DND-41 (cell line): ENCODE data around the gene BNC2.

Experiments used
- ATAC-seq: fragments of 200-7000 bp; cut with Tn5 transposase; 3 replicates; pipeline ENCODE4 v1.9.1; 2021; ENCODE audit warnings: low read depth; ENCODE audit not compliant: insufficient read depth
- DNase-seq: peaks from one replicate; pipeline ENCODE4 v3.0.0-alpha.2; 2020
- H2AFZ ChIP-seq: 2 replicates; pipeline ENCODE4 v1.6.0; 2012; ENCODE audit warnings: low read depth, low read length
- H3K27ac ChIP-seq: 2 replicates; pipeline ENCODE4 v1.5.1; 2012; ENCODE audit warnings: low read length, inconsistent platforms
- H3K27me3 ChIP-seq: fragments of 200-600 bp; sonication (generic); 2 replicates; pipeline ENCODE4 v1.6.0; 2012; ENCODE audit warnings: low read length, mild to moderate bottlenecking, inconsistent platforms; ENCODE audit not compliant: insufficient read depth, poor library complexity
- H3K36me3 ChIP-seq: 2 replicates; pipeline ENCODE4 v1.5.1; 2012; ENCODE audit warnings: low read length, inconsistent platforms; ENCODE audit not compliant: insufficient read depth
- H3K4me1 ChIP-seq: 2 replicates; pipeline ENCODE4 v1.5.1; 2012; ENCODE audit warnings: mild to moderate bottlenecking, low read length; ENCODE audit not compliant: insufficient read depth
- H3K4me2 ChIP-seq: 2 replicates; pipeline ENCODE4 v1.6.0; 2012; ENCODE audit warnings: mild to moderate bottlenecking, moderate library complexity, low read length, inconsistent platforms; ENCODE audit not compliant: insufficient read depth
- H3K4me3 ChIP-seq, 2 experiments: fragments of 200-600 bp in 1 of 2; shearing (Covaris generic) in 1 of 2; 2 replicates each; pipeline ENCODE4 v1.5.1; 2012 to 2016; ENCODE audit warnings: inconsistent platforms in 2 of 2, low read length in 2 of 2, mild to moderate bottlenecking in 2 of 2, low read depth in 1 of 2, moderate library complexity in 1 of 2
- H3K79me2 ChIP-seq: 2 replicates; pipeline ENCODE4 v1.6.0; 2012; ENCODE audit warnings: low read length, inconsistent platforms; ENCODE audit not compliant: insufficient read depth
- H3K9ac ChIP-seq: 2 replicates; pipeline ENCODE4 v1.6.0; 2012; ENCODE audit warnings: low read depth, mild to moderate bottlenecking, inconsistent platforms, low read length, moderate library complexity
- H3K9me3 ChIP-seq: 2 replicates; pipeline ENCODE4 v1.5.1; 2012; ENCODE audit warnings: low read length, moderate library complexity, mild to moderate bottlenecking, inconsistent platforms; ENCODE audit not compliant: insufficient read depth, severe bottlenecking
- H4K20me1 ChIP-seq: 2 replicates; pipeline ENCODE4 v1.6.0; 2012; ENCODE audit warnings: low read length; ENCODE audit not compliant: insufficient read depth
- EZH2 ChIP-seq: IDR thresholded peaks from 3 replicates; pipeline ENCODE4 v1.6.1; 2012; ENCODE audit warnings: borderline replicate concordance, low read depth, mild to moderate bottlenecking, moderate library complexity, low read length, inconsistent platforms; ENCODE audit not compliant: severe bottlenecking
- TF ChIP-seq, protein P1 (sequence below): IDR thresholded peaks from 2 replicates; pipeline ENCODE4 v1.5.1; 2012; ENCODE audit warnings: borderline replicate concordance, low read length, moderate library complexity, mild to moderate bottlenecking; ENCODE audit not compliant: poor library complexity, severe bottlenecking; ENCODE audit errors: extremely low read depth

Gene BNC2

DNA sequence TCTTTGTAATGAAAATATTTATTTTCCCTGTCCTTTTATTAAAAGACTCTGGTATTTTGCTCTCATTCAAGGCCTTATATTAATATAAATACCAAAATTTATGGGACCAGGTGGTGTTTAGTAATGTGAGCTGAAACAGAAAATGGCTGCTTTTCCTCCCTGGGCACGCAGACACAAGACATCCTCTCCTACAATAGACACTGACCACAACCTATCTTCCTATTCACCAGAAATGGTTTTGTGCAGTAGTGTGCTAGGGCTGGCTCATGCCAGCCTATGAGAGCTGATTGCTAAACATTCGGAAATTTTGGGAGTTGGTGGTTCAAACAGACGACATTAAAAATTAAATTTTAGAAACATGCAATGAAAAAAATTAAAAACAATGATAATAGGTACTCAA, 338.2 kb downstream of the BNC2 start:
- H4K20me1 ChIP-seq, result no peaks in the 10 kb centered on the region
- ATAC-seq, result no peak
- no peak overlapping the region for H3K27ac ChIP-seq
- H2AFZ ChIP-seq, result no peak overlapping the region
- H3K9me3 ChIP-seq, result no peaks in the 10 kb centered on the region
- no peaks in the 10 kb centered on the region for H3K4me1 ChIP-seq
- no peak overlapping the region for H3K4me3 ChIP-seq
- TF ChIP-seq, protein P1, sequence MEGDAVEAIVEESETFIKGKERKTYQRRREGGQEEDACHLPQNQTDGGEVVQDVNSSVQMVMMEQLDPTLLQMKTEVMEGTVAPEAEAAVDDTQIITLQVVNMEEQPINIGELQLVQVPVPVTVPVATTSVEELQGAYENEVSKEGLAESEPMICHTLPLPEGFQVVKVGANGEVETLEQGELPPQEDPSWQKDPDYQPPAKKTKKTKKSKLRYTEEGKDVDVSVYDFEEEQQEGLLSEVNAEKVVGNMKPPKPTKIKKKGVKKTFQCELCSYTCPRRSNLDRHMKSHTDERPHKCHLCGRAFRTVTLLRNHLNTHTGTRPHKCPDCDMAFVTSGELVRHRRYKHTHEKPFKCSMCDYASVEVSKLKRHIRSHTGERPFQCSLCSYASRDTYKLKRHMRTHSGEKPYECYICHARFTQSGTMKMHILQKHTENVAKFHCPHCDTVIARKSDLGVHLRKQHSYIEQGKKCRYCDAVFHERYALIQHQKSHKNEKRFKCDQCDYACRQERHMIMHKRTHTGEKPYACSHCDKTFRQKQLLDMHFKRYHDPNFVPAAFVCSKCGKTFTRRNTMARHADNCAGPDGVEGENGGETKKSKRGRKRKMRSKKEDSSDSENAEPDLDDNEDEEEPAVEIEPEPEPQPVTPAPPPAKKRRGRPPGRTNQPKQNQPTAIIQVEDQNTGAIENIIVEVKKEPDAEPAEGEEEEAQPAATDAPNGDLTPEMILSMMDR, result no peak
- no peak for TF ChIP-seq EZH2
- H3K27me3 ChIP-seq, result no peaks in the 10 kb centered on the region
- no peak overlapping the region for H3K9ac ChIP-seq
- DNase-seq, result no peak
- no peaks in the 10 kb centered on the region for H3K79me2 ChIP-seq
- no peak overlapping the region for H3K4me2 ChIP-seq
- H3K36me3 ChIP-seq, result no peaks in the 10 kb centered on the region

DNA sequence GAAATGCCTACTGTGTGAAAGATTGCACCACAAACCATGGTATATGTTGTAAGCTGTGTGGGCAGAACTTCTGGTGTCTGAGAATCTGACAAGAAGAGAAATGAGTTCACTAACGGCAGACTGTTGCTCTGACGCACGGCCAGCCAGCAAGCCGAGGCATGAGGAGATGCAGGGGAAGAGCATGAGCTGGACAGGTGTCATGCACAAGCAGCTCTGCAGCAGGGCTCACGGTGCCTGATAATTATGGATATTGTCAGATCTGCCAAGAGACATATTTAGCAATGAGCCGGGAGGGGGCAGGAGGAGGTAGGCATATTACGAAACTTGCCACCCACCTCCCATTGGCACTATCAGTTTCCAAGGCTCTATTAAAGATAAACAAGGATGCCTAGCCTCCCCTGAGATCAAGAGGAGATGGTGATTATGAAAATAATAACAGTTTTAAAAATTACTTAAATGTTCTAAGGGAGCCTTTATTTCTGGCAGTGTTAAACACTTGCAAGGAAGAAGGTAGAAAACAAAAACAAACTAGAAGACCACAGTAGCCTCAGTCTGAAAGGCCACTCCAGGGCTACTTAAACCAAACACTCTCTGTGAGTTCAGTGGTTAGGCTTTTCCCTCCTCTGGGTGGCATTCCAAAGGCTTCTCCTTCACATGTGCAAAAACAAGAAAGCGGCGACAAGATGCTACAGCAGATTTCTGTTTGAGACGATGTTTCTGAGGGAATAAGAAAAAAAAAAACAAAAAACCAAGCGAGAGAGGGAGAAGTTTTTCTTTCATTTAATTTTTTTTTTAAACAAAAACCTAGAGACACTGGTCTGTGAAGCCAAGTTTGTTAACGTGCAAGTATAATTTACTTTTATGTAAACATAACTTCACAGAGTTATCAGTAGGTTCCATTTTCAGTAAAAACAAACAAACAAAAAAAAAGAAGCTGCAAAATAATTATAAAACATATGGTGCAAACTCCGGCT, 339.5 kb downstream of the BNC2 start:
- TF ChIP-seq EZH2, result no peak
- TF ChIP-seq, protein P1, result no peak
- Histone ChIP-seq H4K20me1 (no peaks in the 10 kb centered on the region), H3K27ac (no peak overlapping the region), H3K4me3 (no peak overlapping the region), H3K27me3 (no peaks in the 10 kb centered on the region), H3K4me2 (no peak overlapping the region), H3K9ac (no peak overlapping the region), H3K36me3 (no peaks in the 10 kb centered on the region), H3K79me2 (no peaks in the 10 kb centered on the region), H3K4me1 (no peaks in the 10 kb centered on the region), H2AFZ (no peak overlapping the region), H3K9me3 (no peaks in the 10 kb centered on the region)
- DNase-seq (no peak), ATAC-seq (no peak)

DNA sequence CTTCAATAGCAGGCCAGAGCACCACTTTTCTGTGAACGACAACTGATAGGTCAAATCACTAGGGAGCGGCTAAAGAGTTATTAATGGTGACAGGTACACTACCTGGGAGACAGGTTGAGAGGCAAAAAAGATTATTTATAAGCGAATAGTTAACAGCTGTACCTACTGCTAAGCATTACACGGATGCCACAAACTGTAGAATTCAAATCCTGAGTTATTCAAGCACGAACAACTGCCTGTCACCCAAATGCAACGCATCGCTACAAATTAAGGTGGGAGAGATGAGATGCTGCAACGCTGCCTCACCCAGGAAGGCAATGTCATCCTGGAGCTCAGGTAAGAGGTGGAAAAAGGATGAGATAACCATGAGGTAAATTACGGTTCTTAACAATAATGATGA, 342.9 kb downstream of the BNC2 start:
- Histone ChIP-seq H4K20me1 (no peaks in the 10 kb centered on the region), H3K4me3 (no peak overlapping the region), H3K79me2 (no peaks in the 10 kb centered on the region)

More for the DNA sequence above, 342.9 kb downstream of the BNC2 start:
- no peak for TF ChIP-seq EZH2
- TF ChIP-seq, protein P1, result no peak
- DNase-seq (no peak), ATAC-seq (no peak)
- no peaks in the 10 kb centered on the region for H3K36me3 ChIP-seq
- H3K9me3 ChIP-seq, result no peaks in the 10 kb centered on the region
- no peak overlapping the region for H3K27ac ChIP-seq
- H3K9ac ChIP-seq, result no peak overlapping the region
- H3K27me3 ChIP-seq, result no peaks in the 10 kb centered on the region
- no peak overlapping the region for H3K4me2 ChIP-seq
- no peaks in the 10 kb centered on the region for H3K4me1 ChIP-seq
- no peak overlapping the region for H2AFZ ChIP-seq
